MCF 10A (cell line): ENCODE data around the gene DIP2C. TPM values are rescaled to one million over a fixed set of nuclear protein-coding genes. Genes with fewer than 3 reads are reported as not detected.

Experiments used
- BruUV-seq: library from RNA; stranded (reverse); fragments of 400-500 nt; replicated peaks from 2 replicates; lab custom pipeline; 2021; lab: Mats Ljungman, UMichigan
- CTCF ChIA-PET: fragments of 300-600 bp; sonication (Branson Sonifier 250); formaldehyde crosslinking; extraction: SDS; loops from one replicate; lab custom pipeline; 2021; ENCODE audit warnings: antibody characterized with exemption, inconsistent platforms; lab: Yijun Ruan, JAX
- POLR2A ChIA-PET: fragments of 300-600, 350-650 bp; sonication (Branson Sonifier 250); formaldehyde crosslinking; extraction: SDS; loops from one replicate; lab custom pipeline; 2020; ENCODE audit warnings: antibody characterized with exemption, inconsistent platforms; lab: Yijun Ruan, JAX
- DNase-seq: peaks from one replicate; pipeline ENCODE4 v3.0.0-alpha.2; 2018; ENCODE audit not compliant: unreplicated experiment
- H3K27ac Mint-ChIP-seq: one replicate; pipeline ENCODE4 v1.8.0; 2022; ENCODE audit warnings: mild to moderate bottlenecking, low read depth, mixed read lengths; ENCODE audit not compliant: unreplicated experiment
- H3K27me3 Mint-ChIP-seq: one replicate; pipeline ENCODE4 v1.8.0; 2022; ENCODE audit warnings: mixed read lengths; ENCODE audit not compliant: insufficient read depth, unreplicated experiment
- H3K36me3 Mint-ChIP-seq: one replicate; pipeline ENCODE4 v1.8.0; 2022; ENCODE audit warnings: mild to moderate bottlenecking, moderate library complexity, mixed read lengths; ENCODE audit not compliant: insufficient read depth, unreplicated experiment
- H3K4me1 Mint-ChIP-seq: one replicate; pipeline ENCODE4 v1.8.0; 2022; ENCODE audit warnings: mixed read lengths; ENCODE audit not compliant: insufficient read depth, unreplicated experiment
- H3K4me3 Mint-ChIP-seq: one replicate; pipeline ENCODE4 v1.8.0; 2022; ENCODE audit warnings: mild to moderate bottlenecking, moderate library complexity, mixed read lengths; ENCODE audit not compliant: unreplicated experiment
- H3K9me3 Mint-ChIP-seq: one replicate; pipeline ENCODE4 v1.8.0; 2022; ENCODE audit warnings: mixed read lengths; ENCODE audit not compliant: unreplicated experiment
- CTCF ChIP-seq: fragments of 200-600 bp; IDR thresholded peaks from one replicate; pipeline ENCODE4 v1.8.0; 2022; ENCODE audit warnings: antibody characterized with exemption, mild to moderate bottlenecking; ENCODE audit not compliant: unreplicated experiment
- intact Hi-C: fragments of 100-400 bp; cut with micrococcal nuclease; formaldehyde crosslinking; loops from 2 replicates; pipeline ENCODE4 v1.14.1; 2022
- total RNA-seq: library from RNA; stranded (reverse); gene quantifications from 2 replicates; pipeline ENCODE4 v1.2.3, GENCODE V29; 2022

Gene DIP2C
- total RNA-seq, 1 experiment from 2014 or later, result 0.37 TPM

- DNase-seq, result no peak
- Mint-ChIP-seq H3K4me3 (no peak overlapping the region), H3K9me3 (no peaks in the 10 kb centered on the region), H3K36me3 (no peaks in the 10 kb centered on the region), H3K4me1 (no peaks in the 10 kb centered on the region), H3K27ac (no peak overlapping the region), H3K27me3 (peaks cover 43% of the 10 kb centered on the region)
- BruUV-seq, result no TSS peak
- ChIA-PET POLR2A (no interaction called here), CTCF (no interaction called here)
- intact Hi-C loops, result no loop called here
- TF ChIP-seq CTCF, result no peak
Observed at GRCh38 chr10:603745-604144, 85.7 kb downstream of the DIP2C start.

GRCh38 chr10:602391-603005, 87.0 kb downstream of the DIP2C start:
- Mint-ChIP-seq H3K36me3 (no peaks in the 10 kb centered on the region), H3K27me3 (peaks cover 43% of the 10 kb centered on the region), H3K4me3 (no peak overlapping the region), H3K9me3 (no peaks in the 10 kb centered on the region), H3K27ac (no peak overlapping the region), H3K4me1 (no peaks in the 10 kb centered on the region)
- intact Hi-C loops, result no loop called here
- ChIA-PET CTCF (interaction anchor here (0.6 kb wide), 1 partner anchor 261 kb away, joined by 3 read pairs; no protein-coding TSS in a partner anchor), POLR2A (no interaction called here)
- TF ChIP-seq CTCF, result no peak
- no TSS peak for BruUV-seq
- DNase-seq, result no peak

GRCh38 chr10:601660-601963, 87.9 kb downstream of the DIP2C start:
- Mint-ChIP-seq H3K9me3 (no peaks in the 10 kb centered on the region), H3K27ac (no peak overlapping the region), H3K4me3 (no peak overlapping the region), H3K27me3 (peaks cover 43% of the 10 kb centered on the region), H3K4me1 (no peaks in the 10 kb centered on the region), H3K36me3 (no peaks in the 10 kb centered on the region)
- POLR2A ChIA-PET, result no interaction called here
- no peak for DNase-seq
- no peak for TF ChIP-seq CTCF
- intact Hi-C loops, result no loop called here
- CTCF ChIA-PET, result interaction anchor here (0.6 kb wide), 1 partner anchor 260 kb away, joined by 3 read pairs; no protein-coding TSS in a partner anchor
- no TSS peak for BruUV-seq

DNA sequence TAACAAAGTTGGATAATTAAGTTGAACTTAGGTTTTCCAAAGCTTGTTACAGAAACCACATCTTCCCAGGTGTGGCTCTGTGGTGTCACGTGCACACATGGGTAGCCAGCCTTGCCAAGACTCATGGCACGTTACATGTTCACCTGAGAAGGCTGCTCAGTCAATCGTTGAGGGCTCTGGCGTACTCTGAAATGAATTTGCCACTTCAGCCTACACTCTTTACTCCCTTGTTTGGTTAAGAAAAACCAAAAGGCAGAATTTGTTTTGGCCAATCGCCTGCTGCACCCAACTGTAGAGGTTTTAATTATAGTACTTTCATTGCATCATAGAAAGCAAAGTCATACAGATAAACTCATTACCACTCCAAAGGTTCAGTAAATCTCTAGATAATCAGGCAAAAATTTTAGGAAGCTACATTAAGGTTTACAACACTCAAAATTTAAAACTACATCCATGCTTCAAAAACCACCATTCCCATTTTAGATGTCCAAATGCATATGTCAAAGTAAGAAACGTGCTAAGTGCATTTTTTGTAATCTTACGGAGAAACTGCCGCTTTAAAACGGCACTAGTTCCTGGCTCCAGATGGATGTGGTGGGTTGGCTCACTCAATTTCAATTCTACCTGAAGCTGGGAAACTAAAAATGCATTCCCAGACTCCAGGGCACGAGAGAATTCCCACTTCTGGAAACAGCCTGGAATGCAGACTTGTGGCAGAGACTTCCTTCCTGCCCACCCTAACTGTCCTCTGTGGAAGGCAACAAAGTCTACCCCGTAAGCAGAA, 88.4 kb downstream of the DIP2C start:
- no TSS peak for BruUV-seq
- H3K36me3 Mint-ChIP-seq, result no peaks in the 10 kb centered on the region
- H3K4me3 Mint-ChIP-seq, result no peak overlapping the region
- CTCF ChIA-PET, result no interaction called here
- POLR2A ChIA-PET, result no interaction called here
- TF ChIP-seq CTCF, result no peak
- H3K9me3 Mint-ChIP-seq, result no peaks in the 10 kb centered on the region
- H3K4me1 Mint-ChIP-seq, result no peaks in the 10 kb centered on the region
- DNase-seq, result no peak
- intact Hi-C loops, result no loop called here
- no peak overlapping the region for H3K27ac Mint-ChIP-seq
- peaks cover 43% of the 10 kb centered on the region for H3K27me3 Mint-ChIP-seq
